ENCODE results near the gene CARS2.
"Not testable (repeated sequence)": the region's sequence is repeated elsewhere in the genome, so short reads cannot be mapped to it uniquely, and the experiment has no call there.

Gene CARS2

GRCh38 chr13:110610955-110611595 is 94.8 kb downstream of the CARS2 start:
- no peak for DNase-seq

- DNase-seq, result no peak
Measured at GRCh38 chr13:110607675-110608224, 98.2 kb downstream of the CARS2 start.

- DNase-seq, result not testable (repeated sequence)
Measured at GRCh38 chr13:110606281-110606680, 99.6 kb downstream of the CARS2 start.

- DNase-seq, result no peak
Measured at GRCh38 chr13:110605132-110605531, 100.8 kb downstream of the CARS2 start.

- no peak for DNase-seq
Measured at GRCh38 chr13:110600980-110601379, 104.9 kb downstream of the CARS2 start.

GRCh38 chr13:110600261-110600819 is 105.6 kb downstream of the CARS2 start:
- no peak for DNase-seq

GRCh38 chr13:110597041-110597689 is 108.8 kb downstream of the CARS2 start:
- DNase-seq, result no peak

- DNase-seq, result no peak
Measured at GRCh38 chr13:110593430-110594130, 112.3 kb downstream of the CARS2 start.

- DNase-seq, result no peak
Measured at GRCh38 chr13:110592665-110593064, 113.3 kb downstream of the CARS2 start.

Measured in left hindlimb (tissue), 1 donor.